ENCODE measurements around the gene CYP4F2. TPM values are rescaled to one million over a fixed set of nuclear protein-coding genes. Genes with fewer than 3 reads are reported as not detected.

Gene CYP4F2
- not detected for total RNA-seq

- H3K36me3 ChIP-seq = no peaks in the 10 kb centered on the region
- H3K27ac ChIP-seq = no peak within 1 kb of the TSS
- no peak within 1 kb of the TSS for H3K4me3 ChIP-seq
- H3K9me3 ChIP-seq = peaks cover 0 to under 1% (median 0%) of the 10 kb centered on the region in 4 donors
- DNase-seq (ENCODE audit: low spot score in 2 of 2) = no peak
- 89 to 92% methylated on average over 3 of the region's 3 CpGs for WGBS, 2 donors
- no peak for TF ChIP-seq CTCF (IDR thresholded peaks at IDR 0.05)
- no peak for TF ChIP-seq POLR2A (IDR thresholded peaks at IDR 0.05)
- no peak for TF ChIP-seq EP300 (IDR thresholded peaks at IDR 0.05)
- peaks cover 0 to 8% (median 0%) of the 10 kb centered on the region in 4 donors for H3K4me1 ChIP-seq
- peaks cover 0 to 15% of the 10 kb centered on the region in 2 donors for H3K27me3 ChIP-seq
These were observed at the start of gene CYP4F2 for GRCh38 chr19:15897738-15898276. Gene CYP4F2 (minus strand): TSS chr19:15898074. CDS start chr19:15897611, 463 bp downstream.

GRCh38 chr19:15945301-15945700 lies 47.4 kb upstream of the CYP4F2 start:
- 48 to 51% methylated on average over 4 of the region's 4 CpGs for WGBS, 2 donors

GRCh38 chr19:15944401-15944800 lies 46.5 kb upstream of the CYP4F2 start:
- TF ChIP-seq EP300 (IDR thresholded peaks at IDR 0.05) (no peak), CTCF (IDR thresholded peaks at IDR 0.05) (no peak), POLR2A (IDR thresholded peaks at IDR 0.05) (no peak)
- Histone ChIP-seq H3K27ac (no peak overlapping the region), H3K4me1 (no peaks in the 10 kb centered on the region), H3K36me3 (no peaks in the 10 kb centered on the region), H3K9me3 (peaks cover 0 to 38% (median 0%) of the 10 kb centered on the region in 4 donors), H3K4me3 (no peak overlapping the region), H3K27me3 (no peaks in the 10 kb centered on the region)
- 70% methylated on average over 4 of the region's 4 CpGs for WGBS, 2 donors
- DNase-seq (ENCODE audit: low spot score in 2 of 2) = no peak

More at GRCh38 chr19:15945301-15945700, 47.4 kb upstream of the CYP4F2 start:
- no peaks in the 10 kb centered on the region for H3K27me3 ChIP-seq
- DNase-seq (ENCODE audit: low spot score in 2 of 2) = no peak
- no peak overlapping the region for H3K27ac ChIP-seq
- no peaks in the 10 kb centered on the region for H3K36me3 ChIP-seq
- H3K4me3 ChIP-seq = no peak overlapping the region
- TF ChIP-seq POLR2A (IDR thresholded peaks at IDR 0.05) = no peak
- TF ChIP-seq CTCF (IDR thresholded peaks at IDR 0.05) = no peak
- no peak for TF ChIP-seq EP300 (IDR thresholded peaks at IDR 0.05)
- no peaks in the 10 kb centered on the region for H3K4me1 ChIP-seq
- peaks cover 0 to 40% (median 0%) of the 10 kb centered on the region in 4 donors for H3K9me3 ChIP-seq

- Histone ChIP-seq H3K27me3 (peaks cover 0 to 3% of the 10 kb centered on the region in 2 donors), H3K9me3 (peaks cover 0 to 5% (median 0%) of the 10 kb centered on the region in 4 donors), H3K27ac (no peak overlapping the region), H3K4me3 (no peak overlapping the region), H3K4me1 (peaks cover 0 to 20% (median 0%) of the 10 kb centered on the region in 4 donors), H3K36me3 (no peaks in the 10 kb centered on the region)
- no peak for DNase-seq (ENCODE audit: low spot score in 2 of 2)
- WGBS, 2 donors = 54 to 68% methylated on average over 2 of the region's 2 CpGs
- TF ChIP-seq POLR2A (IDR thresholded peaks at IDR 0.05) = no peak
- no peak for TF ChIP-seq EP300 (IDR thresholded peaks at IDR 0.05)
- no peak for TF ChIP-seq CTCF (IDR thresholded peaks at IDR 0.05)
These were observed 39.9 kb upstream of the CYP4F2 start for GRCh38 chr19:15937771-15938170.

- H3K4me1 ChIP-seq = peaks cover 0 to 20% (median 0%) of the 10 kb centered on the region in 4 donors
- no peaks in the 10 kb centered on the region for H3K36me3 ChIP-seq
- no peak overlapping the region for H3K27ac ChIP-seq
- TF ChIP-seq POLR2A (IDR thresholded peaks at IDR 0.05) (no peak), EP300 (IDR thresholded peaks at IDR 0.05) (no peak), CTCF (IDR thresholded peaks at IDR 0.05) (no peak)
- no peak overlapping the region for H3K4me3 ChIP-seq
- peaks cover 0 to 5% (median 0%) of the 10 kb centered on the region in 4 donors for H3K9me3 ChIP-seq
- DNase-seq (ENCODE audit: low spot score in 2 of 2) = no peak
- peaks cover 0 to 3% of the 10 kb centered on the region in 2 donors for H3K27me3 ChIP-seq
- 78 to 83% methylated on average over 1 to 2 of the region's 2 CpGs for WGBS, 2 donors
These were observed 39.1 kb upstream of the CYP4F2 start for GRCh38 chr19:15936950-15937349.

Data from tibial nerve (tissue), 4 donors.